Heart left ventricle (tissue), 16 donors: ENCODE data around the gene IRAK4. TPM values are rescaled to one million over a fixed set of nuclear protein-coding genes. Genes with fewer than 3 reads are reported as not detected.

Source experiments
- ATAC-seq, 4 donors: fragments of 200-7000 bp; cut with Tn5 transposase; one replicate each; pipeline ENCODE4 v1.9.1; 2020 to 2022; ENCODE audit warnings: moderate library complexity in 4 of 4, mild to moderate bottlenecking in 3 of 4, moderate number of reproducible peaks in 1 of 4
- DNase-seq, 5 donors: peaks; one replicate each; pipeline ENCODE4 v3.0.0-alpha.2; 2020
- H3K27ac ChIP-seq, 12 donors: fragments of 200-600 bp; sonication (generic) in 4 of 12; one replicate each; pipeline versions ENCODE4 v1.5.0 to v1.8.0; 2016 to 2022; ENCODE audit warnings: mild to moderate bottlenecking in 2 of 12
- H3K27me3 ChIP-seq, 9 donors: fragments of 200-600 bp; sonication (generic) in 2 of 9; one replicate each; pipeline versions ENCODE4 v1.5.1 to v1.8.0; 2016 to 2022; ENCODE audit warnings: mild to moderate bottlenecking in 3 of 9
- H3K36me3 ChIP-seq, 9 donors: fragments of 200-600 bp; sonication (generic) in 2 of 9; one replicate each; pipeline versions ENCODE4 v1.5.0 to v1.8.0; 2018 to 2022; ENCODE audit warnings: mild to moderate bottlenecking in 2 of 9
- H3K4me1 ChIP-seq, 12 donors: fragments of 200-600 bp; sonication (generic) in 4 of 12; one replicate each; pipeline versions ENCODE4 v1.5.0 to v1.8.0; 2016 to 2022; ENCODE audit warnings: mild to moderate bottlenecking in 3 of 12
- H3K4me3 ChIP-seq, 12 donors: fragments of 200-600 bp; sonication (generic) in 4 of 12; one replicate each; pipeline versions ENCODE4 v1.5.0 to v1.8.0; 2017 to 2022; ENCODE audit warnings: mild to moderate bottlenecking in 9 of 12, moderate library complexity in 4 of 12
- H3K9me3 ChIP-seq, 12 donors: fragments of 200-600 bp; sonication (generic) in 4 of 12; one replicate each; pipeline versions ENCODE4 v1.5.0 to v1.8.0; 2016 to 2022; ENCODE audit warnings: mild to moderate bottlenecking in 1 of 12
- POLR2A ChIP-seq, 2 donors: fragments of 450-650 bp; IDR thresholded peaks; one replicate each; pipeline ENCODE4 v1.6.1; 2017; ENCODE audit warnings: antibody characterized with exemption in 2 of 2, mild to moderate bottlenecking in 2 of 2, moderate library complexity in 2 of 2
- WGBS, 4 donors: extraction: QIAGEN DNeasy Blood & Tissue Kit in 2 of 4; methylation state at CpG; one replicate each; pipeline versions ENCODE4 v1.1.5 to v1.1.7; 2013 to 2018; 5-methylcytosine and 5-hydroxymethylcytosine counted together
- intact Hi-C, 10 donors: fragments of 100-400 bp; cut with DNase I; formaldehyde crosslinking; loops; one replicate each; pipeline versions ENCODE4 v1.11.1 to v1.14.2; 2022
- polyA plus RNA-seq, 2 donors: library from polyadenylated mRNA; stranded (reverse); fragments of 200-250 nt; gene quantifications; one replicate each; pipeline ENCODE4 v1.2.3, GENCODE V29; 2013
- total RNA-seq, 9 donors: library from RNA; depleted of rRNA in 2 of 9; stranded (reverse); fragments of >200 nt in 2 of 9; fragmentation: NEBNext Ultra II Directional in 3 of 9; extraction: Animal tissue kit (Norgen Biotek cat#: 25700) in 3 of 9; gene quantifications; one replicate each; pipeline versions ENCODE4 v1.1.0 to v1.2.4, GENCODE V29; 2016 to 2023
- TF ChIP-seq, protein P1 (sequence below), 12 donors: fragments of 200-600 bp; sonication (generic) in 4 of 12; IDR thresholded peaks; one replicate each; pipeline versions ENCODE4 v1.5.0 to v1.8.0; 2018 to 2022; ENCODE audit warnings: antibody characterized with exemption in 12 of 12, mild to moderate bottlenecking in 5 of 12
- donor health status: ischemic (EF 13 %, LVEDD 7.1; RV severe dilation, severe dysfunction).
- donor health status: healthy with polysubstance abuse.
- donor health status: DM: no; HTN: yes; CAD: no.
- donor health status: DM: no; HTN: no; CAD: no.
- donor health status: ischemic (EF 25% LVEDD 6.9; RV normal size, moderate dysfunction).
- donor health status: ischemic (EF 25% LVEDD 5.7; RV mildly dilated, moderate dysfunction).
- donor health status: healthy.
- donor health status: DM: yes; HTN: yes; CAD: no.
- donor health status: ischemic (EF 35%, LVEDD 5.7; RV mildly dilated, moderate dysfunction).
- donor health status: nonischemic (EF 11% LVEDD 7.7; RV severe dilation, severe dysfunction).
- donor health status: DM: yes; HTN: yes; CAD: no.
- donor health status: PGD.
- donor health status: ischemic (EF 29% LVEDD 5.4; RV normal size, mild dysfunction).
- donor health status: nonischemic (EF 23%, LVEDD 6.1; RV moderate dilation, normal function).

Gene IRAK4
- total and polyA plus RNA-seq, 11 donors, result 3.3 to 14.4 (median 4.8) TPM

DNA sequence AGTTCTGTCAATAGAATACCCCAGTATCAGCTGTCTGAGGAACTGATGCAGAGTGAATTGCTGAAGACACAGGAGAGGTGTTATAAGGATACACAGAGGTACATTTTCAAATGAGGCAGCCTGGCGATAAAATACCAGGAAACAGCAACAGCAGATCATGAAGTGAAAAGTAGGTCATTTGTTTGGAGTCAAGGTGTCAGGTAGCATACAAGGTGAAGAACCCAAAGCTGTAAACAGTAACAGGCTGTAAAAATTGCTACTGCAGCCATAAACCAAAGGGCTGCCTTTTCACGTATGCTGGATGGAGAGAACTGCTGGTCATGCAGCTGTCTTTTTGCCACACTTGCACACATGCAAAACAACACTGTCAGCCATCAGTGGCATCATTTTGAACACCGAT is 56.7 kb downstream of the IRAK4 start:
- no peaks in the 10 kb centered on the region for H3K27me3 ChIP-seq
- TF ChIP-seq, protein P1, sequence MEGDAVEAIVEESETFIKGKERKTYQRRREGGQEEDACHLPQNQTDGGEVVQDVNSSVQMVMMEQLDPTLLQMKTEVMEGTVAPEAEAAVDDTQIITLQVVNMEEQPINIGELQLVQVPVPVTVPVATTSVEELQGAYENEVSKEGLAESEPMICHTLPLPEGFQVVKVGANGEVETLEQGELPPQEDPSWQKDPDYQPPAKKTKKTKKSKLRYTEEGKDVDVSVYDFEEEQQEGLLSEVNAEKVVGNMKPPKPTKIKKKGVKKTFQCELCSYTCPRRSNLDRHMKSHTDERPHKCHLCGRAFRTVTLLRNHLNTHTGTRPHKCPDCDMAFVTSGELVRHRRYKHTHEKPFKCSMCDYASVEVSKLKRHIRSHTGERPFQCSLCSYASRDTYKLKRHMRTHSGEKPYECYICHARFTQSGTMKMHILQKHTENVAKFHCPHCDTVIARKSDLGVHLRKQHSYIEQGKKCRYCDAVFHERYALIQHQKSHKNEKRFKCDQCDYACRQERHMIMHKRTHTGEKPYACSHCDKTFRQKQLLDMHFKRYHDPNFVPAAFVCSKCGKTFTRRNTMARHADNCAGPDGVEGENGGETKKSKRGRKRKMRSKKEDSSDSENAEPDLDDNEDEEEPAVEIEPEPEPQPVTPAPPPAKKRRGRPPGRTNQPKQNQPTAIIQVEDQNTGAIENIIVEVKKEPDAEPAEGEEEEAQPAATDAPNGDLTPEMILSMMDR (IDR thresholded peaks at IDR 0.05), result no peak
- no peak for TF ChIP-seq POLR2A (IDR thresholded peaks at IDR 0.05)
- DNase-seq, result no peak
- WGBS, 4 donors, result 82 to 84% (median 83%) methylated on average over 3 of the region's 3 CpGs
- no peaks in the 10 kb centered on the region for H3K36me3 ChIP-seq
- no peak for ATAC-seq
- H3K27ac ChIP-seq, result no peak overlapping the region
- H3K9me3 ChIP-seq, result no peaks in the 10 kb centered on the region
- H3K4me3 ChIP-seq, result no peak overlapping the region
- H3K4me1 ChIP-seq, result no peaks in the 10 kb centered on the region
- intact Hi-C loops, result no loop called here

DNA sequence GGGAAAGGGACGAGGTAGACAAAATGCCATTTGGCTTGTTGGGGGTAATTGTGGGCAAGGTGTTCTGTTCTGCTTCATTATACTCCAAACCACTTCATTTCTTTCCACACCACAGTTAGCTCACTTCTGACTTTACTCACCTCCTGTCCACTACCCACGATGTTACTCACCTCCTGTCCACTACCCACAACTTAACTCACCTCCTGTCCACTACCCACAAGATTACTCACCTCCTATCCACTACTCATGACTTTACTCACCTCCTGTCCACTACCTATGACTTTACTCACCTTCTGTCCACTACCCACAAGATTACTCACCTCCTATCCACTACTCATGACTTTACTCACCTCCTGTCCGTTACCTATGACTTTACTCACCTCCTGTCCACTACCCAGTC is 57.4 kb downstream of the IRAK4 start:
- DNase-seq (no peak), ATAC-seq (no peak)
- WGBS, 4 donors, result 81 to 85% (median 83%) methylated on average over 3 of the region's 3 CpGs
- intact Hi-C loops, result no loop called here
- H3K27ac ChIP-seq, result no peak overlapping the region
- no peaks in the 10 kb centered on the region for H3K36me3 ChIP-seq
- no peak for TF ChIP-seq POLR2A (IDR thresholded peaks at IDR 0.05)
- TF ChIP-seq, protein P1 (IDR thresholded peaks at IDR 0.05), result no peak
- H3K9me3 ChIP-seq, result no peaks in the 10 kb centered on the region
- no peak overlapping the region for H3K4me3 ChIP-seq
- no peaks in the 10 kb centered on the region for H3K27me3 ChIP-seq
- H3K4me1 ChIP-seq, result no peaks in the 10 kb centered on the region

DNA sequence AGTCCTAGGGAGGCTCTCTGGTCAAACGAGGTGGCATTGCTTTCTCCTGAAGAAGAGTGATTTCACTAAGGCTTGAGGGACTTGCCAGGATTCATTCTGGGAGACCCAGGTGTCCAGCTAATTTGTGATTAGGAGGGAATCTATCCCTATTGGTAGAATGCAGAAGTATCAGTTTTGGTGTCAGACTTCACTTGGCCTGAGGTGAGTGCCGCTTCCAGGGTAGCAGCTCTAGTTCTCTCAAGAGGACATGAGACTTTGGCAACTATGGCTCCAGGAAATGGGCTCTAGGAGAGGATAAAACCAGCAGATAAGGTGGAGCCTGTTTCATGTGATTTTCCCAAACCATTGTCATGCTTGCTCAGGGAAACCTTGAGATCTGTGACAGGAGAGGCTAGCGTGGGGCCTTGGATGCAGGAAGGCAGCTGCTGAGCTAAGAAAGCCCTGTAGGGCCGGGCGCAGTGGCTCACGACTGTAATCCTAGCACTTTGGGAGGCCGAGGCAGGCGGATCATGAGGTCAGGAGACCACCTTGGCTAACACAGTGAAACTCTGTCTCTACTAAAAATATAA is 65.5 kb downstream of the IRAK4 start:
- 85 to 89% (median 89%) methylated on average over 8 of the region's 8 CpGs for WGBS, 4 donors
- Histone ChIP-seq H3K27ac (no peak overlapping the region), H3K36me3 (no peaks in the 10 kb centered on the region), H3K4me3 (no peak overlapping the region), H3K9me3 (no peaks in the 10 kb centered on the region), H3K4me1 (no peaks in the 10 kb centered on the region), H3K27me3 (no peaks in the 10 kb centered on the region)
- ATAC-seq (no peak), DNase-seq (no peak)
- TF ChIP-seq POLR2A (IDR thresholded peaks at IDR 0.05), result no peak
- TF ChIP-seq, protein P1 (IDR thresholded peaks at IDR 0.05), result no peak
- intact Hi-C loops, result no loop called here

DNA sequence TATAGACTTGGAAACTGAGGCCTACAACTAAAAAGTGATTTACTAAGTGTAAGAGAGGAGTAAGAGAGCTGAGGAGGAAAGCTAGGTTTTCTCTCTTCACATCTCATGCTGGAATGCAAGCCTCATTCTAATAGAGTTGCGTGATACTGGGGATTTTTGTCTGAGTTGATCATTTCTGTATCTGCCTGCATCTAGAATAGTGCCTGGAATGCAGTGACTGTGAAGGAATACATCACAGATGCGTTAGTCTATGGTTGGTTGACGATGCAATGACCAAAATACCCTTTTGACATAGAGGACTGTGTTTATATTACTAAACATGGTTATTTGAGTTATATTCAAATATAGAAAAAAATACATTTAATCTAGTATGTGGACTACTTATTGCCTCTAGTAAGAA is 67.9 kb downstream of the IRAK4 start:
- TF ChIP-seq, protein P1 (IDR thresholded peaks at IDR 0.05), result no peak
- no peak for TF ChIP-seq POLR2A (IDR thresholded peaks at IDR 0.05)
- Histone ChIP-seq H3K27ac (no peak overlapping the region), H3K9me3 (no peaks in the 10 kb centered on the region), H3K4me1 (no peaks in the 10 kb centered on the region), H3K4me3 (no peak overlapping the region), H3K36me3 (no peaks in the 10 kb centered on the region), H3K27me3 (no peaks in the 10 kb centered on the region)
- ATAC-seq (no peak), DNase-seq (no peak)
- 88 to 95% (median 90%) methylated on average over 3 of the region's 3 CpGs for WGBS, 4 donors
- intact Hi-C loops, result no loop called here
